H54 (cell line): ENCODE results near the gene PTAFR.

Source experiments
- DNase-seq: peaks from one replicate; pipeline ENCODE4 v3.0.0; 2011; ENCODE audit warnings: low spot score, mixed read lengths; ENCODE audit not compliant: insufficient read length
- FAIRE-seq: peaks from 3 replicates; lab custom pipeline; 2011; peaks lifted over from hg19 to GRCh38; lab: Jason Lieb, UNC
- POLR2A ChIP-seq: IDR thresholded peaks from 2 replicates; pipeline ENCODE4 v1.6.1; 2011; ENCODE audit warnings: low read depth, mild to moderate bottlenecking, low read length

Gene PTAFR

DNA sequence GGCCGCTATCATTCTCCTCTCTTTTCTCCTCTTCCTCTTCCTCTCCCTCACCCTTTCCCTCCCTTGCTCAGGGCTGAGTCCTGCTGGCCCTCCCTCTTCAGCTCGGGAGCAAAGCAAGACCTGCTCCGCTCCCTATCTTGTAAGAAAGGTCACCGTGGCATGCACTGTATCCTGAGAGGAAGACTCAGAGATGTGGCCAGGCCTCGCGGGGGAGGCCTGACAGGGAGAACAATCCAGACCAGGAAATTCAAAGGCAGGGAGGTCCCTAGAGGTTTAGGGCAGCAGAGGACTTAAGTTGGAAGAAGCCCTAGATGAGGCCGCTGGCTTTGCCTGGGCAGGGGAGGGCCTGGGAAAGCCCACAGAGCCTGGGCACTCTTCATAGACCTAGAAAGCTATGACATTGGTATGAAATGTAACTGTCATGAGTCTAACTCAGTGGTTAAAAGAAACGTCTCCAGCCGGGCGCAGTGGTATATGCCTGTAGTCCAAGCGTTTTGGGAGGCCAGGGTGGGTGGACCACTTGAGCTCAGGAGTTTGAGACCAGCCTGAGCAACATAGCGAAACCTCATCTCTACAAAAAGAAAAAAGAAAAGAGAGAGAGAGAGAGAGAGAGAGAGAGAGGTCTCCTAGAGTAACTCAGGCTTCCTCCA, 14.6 kb upstream of the PTAFR start:
- no peak for FAIRE-seq
- no peak for TF ChIP-seq POLR2A
- DNase-seq, result no peak

DNA sequence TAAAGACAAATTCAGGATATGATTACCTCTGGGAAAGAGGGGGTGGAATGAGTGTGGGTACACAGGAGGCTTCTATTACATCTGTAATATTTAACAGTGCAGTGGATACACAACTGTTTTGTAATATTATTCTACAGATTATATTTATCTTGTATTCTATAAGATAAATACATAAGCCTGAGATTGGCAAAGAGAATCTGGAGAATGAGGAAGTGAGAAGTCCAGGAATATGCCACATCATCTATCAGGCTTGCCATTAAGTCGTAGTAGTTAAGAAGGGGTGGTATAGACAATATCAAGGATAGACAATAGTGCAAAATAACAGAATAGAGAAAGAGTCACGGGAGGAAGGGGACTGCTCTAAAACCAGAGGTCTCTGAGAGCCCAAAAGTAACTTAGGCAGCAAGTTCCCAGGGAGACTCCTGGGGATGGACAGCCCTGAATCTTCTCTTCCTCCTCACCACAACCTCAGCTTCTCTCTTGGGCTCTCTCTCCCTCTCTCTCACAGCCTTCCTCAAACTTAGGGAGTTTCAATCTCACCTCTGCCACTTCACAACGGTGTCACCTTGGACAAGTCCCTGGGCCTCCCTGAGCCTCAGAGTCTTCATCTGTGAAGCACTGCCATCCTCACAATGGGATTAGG, 14.0 kb upstream of the PTAFR start:
- no peak for DNase-seq
- TF ChIP-seq POLR2A, result no peak
- FAIRE-seq, result no peak

DNA sequence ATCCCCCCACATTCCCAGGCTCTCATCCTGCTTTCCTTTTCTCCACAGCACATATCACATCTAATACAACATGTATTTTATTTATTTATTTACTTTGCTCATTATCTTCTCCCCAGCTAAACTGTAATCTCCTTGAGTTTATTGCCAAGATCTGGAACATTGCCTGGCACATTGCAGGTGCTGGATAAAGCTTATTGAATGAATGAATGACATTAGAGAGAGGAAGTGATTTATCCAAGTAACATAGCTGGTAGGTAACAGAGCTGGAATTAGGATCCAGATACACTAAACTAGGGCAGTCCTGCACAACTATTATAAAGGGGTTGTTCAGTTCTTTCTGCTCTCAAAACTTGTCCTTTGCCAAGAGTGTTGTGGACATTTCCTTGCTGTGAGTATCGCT, 8.6 kb upstream of the PTAFR start:
- DNase-seq (no peak), FAIRE-seq (no peak)
- TF ChIP-seq POLR2A, result no peak

DNA sequence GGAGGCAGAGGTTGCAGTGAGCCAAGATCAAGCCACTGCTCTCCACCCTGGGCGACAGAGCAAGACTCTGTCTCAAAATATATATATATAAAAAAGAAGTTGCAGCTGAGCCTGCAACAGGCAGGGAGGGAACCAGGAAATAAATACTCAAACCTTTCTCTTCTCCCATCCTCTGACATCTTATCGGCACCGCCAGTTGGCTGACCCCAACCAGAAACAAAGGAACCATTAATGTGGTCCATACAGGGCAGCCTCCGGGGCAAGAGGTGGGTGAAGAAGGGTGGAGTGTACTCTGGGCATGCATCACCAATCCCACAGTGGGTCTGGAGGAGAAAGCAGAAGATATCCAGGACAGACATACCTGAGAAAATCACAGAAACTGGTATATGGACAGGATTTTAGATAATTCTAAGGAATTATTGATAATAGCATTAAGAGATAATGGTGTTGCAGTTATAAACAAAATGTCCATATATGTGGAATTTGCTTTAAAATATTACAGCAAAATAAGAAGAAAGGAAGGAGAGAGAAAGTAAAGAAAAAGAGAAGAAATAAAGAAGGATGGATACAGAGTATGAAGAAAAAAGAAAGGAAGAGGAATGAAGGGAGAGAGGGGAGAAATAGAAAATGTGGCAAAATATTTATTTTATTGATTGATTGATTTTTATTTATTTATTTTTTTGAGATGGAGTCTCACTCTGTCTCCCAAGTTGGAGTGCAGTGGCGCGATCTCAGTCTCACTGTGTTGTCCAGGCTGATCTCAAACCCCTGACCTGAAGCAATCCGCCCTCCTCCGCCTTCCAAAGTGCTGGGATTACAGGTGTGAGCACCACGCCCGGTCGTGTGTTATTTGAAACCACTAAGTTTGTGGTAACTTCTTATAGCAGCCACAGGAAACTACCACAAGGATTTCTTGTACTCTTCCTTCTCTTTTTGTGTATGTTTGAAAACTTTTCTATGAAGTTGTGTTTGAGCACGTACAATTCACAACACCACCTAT, 4.1 kb upstream of the PTAFR start:
- no peak for FAIRE-seq
- no peak for TF ChIP-seq POLR2A
- DNase-seq, result no peak

- no peak for TF ChIP-seq POLR2A
Observed at GRCh38 chr1:28178690-28179485, 2.4 kb upstream of the PTAFR start.

DNA sequence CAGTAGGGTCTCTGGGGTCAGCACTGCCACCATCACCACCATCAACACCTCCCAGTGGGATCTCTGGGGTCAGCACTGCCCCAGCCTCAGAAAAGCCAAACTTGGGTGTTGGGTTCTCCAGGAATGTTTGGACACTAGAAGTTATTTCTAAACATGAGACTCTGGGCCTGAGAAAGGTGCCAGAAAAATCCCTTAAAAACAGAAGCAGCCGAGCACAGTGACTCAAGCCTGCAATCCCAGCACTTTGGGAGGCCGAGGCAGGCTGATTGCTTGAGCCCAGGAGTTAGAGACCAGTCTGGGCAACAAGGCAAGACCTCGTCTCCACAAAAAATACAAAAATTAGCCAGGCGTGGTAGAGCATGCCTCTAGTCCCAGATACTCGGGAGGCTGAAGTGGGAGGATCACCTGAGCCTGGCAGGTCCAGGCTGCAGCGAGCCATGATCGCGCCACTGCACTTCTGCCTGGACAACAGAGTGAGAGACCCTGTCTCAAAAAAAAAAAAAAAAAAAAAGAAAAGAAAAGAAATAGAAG, 470 bp downstream of the PTAFR start:
- no peak for TF ChIP-seq POLR2A
- FAIRE-seq, result no peak
- no peak for DNase-seq

More at GRCh38 chr1:28178690-28179485, 2.4 kb upstream of the PTAFR start:
- FAIRE-seq (no peak), DNase-seq (no peak)

DNA sequence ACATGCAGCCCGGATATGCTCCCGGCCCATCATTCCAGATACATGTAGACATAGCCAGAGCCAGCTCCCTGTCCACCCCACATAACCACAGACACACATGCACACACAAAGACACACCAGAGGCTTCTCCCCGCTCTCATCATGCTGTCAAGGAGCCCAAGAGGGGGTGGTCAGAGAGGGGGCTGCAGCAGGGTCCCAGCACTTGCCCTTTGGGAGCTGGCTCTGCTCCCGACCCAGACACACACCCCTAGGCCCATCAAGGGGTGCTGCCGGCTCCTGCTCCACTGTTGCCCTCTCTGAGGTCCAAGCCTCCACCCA, 2.6 kb downstream of the PTAFR start:
- DNase-seq (no peak), FAIRE-seq (no peak)
- TF ChIP-seq POLR2A, result no peak

DNA sequence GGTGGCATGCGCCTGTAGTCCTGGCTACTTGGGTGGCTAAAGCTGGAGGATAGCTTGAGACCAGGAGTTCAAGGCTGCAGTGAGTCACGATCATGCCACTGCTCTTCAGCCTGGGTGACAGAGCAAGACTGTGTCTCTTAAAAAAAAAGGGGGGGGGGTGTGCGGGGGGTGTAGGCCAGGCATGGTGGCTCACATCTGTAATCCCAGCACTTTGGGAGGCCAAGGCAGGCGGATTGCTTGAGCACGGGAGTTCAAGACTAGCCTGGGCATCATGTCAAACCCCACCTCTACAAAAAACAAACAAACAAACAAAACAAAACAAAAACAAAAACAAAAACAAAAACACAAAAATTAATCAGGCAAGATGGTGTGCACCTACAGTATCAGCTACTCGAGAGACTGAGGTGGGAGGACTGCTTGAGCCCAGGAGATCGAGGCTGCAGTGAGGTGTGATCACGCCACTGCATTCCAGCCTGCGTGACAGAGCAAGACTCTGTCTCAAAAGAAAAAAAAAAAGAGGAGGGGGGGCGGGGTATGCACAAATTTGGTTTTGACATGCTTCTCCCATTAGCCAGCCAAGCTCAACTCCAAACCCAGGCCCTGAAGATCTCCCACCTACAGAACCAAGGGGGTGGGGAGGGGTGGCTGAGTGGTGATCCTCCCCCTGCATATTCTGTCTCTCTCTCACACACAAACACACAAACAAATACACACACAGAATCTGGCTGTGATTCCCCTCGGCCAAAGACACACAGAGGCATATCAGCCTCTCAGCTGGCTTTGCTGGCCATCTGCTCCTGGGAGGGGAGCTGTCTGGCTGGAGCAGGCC, 3.1 kb downstream of the PTAFR start:
- no peak for DNase-seq
- FAIRE-seq, result no peak
- TF ChIP-seq POLR2A, result no peak

DNA sequence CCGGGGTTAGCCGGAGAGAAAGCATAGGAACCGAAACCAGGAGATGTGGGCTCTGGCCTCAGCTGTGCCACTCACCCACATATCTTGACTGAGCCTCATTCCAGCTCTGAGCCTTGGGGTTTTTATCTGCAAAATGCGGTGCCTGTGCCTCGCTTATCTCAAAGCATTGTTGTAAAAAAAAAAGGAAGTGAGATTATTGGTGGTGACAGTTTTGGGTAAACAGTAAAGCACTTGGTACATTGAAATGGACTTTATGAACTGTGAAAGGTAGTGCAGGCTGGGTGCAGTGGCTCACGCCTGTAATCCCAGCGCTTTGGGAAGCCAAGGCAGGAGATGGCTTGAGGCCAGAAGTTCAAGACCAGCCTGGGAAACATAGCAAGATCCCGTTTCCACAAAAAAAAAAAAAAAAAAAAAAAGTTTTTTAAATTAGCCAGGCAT, 3.8 kb downstream of the PTAFR start:
- FAIRE-seq (no peak), DNase-seq (no peak)
- TF ChIP-seq POLR2A, result no peak

DNA sequence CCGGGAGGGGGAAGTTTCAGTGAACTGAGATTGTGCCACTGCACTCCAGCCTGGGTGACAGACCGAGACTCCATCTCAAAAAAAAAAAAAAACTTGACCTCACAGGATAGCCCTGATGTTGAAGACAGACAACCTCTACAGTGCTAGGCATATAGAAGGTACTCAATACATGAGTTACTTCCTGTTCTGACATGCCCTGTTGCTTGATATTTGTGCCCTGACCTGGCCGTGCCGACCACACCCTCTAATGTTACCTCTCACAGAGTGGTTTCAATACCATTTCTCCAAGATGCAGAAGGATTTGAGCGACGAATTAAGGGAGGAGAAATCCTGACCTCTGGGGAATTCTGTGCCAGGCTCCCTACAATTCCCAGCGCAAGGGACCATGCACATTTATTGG, 5.2 kb downstream of the PTAFR start:
- TF ChIP-seq POLR2A, result no peak
- FAIRE-seq (no peak), DNase-seq (no peak)

DNA sequence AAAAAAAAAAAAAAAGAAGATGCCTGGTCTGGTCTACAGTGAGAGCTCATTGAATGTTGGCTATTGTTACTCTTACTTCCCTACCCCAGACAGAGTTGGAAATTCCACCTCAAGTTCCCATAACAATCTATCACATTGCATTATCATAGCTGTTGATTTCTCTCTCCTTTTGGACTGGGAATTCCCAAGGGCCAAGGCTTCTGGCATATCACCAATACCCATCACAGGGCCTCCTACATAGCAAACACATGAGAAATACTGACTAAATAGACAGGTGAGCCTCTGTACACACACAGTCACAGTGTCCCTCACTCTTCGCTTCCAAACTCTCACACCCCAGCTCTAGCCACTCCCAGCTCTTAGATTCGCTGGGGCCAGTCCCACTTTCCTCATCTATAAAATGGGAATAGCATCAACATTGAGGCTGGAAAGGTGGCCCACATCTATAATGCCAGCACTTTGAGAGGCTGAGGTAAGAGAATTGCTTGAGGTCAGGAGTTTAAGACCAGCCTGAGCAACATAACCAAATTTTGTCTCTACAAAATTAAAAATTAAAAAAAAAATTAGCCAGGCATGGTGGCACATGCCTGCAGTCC, 6.4 kb downstream of the PTAFR start:
- DNase-seq (no peak), FAIRE-seq (no peak)
- TF ChIP-seq POLR2A, result no peak
